ENCODE results near the gene NFAM1.
A peak's percentile ranks its signal among the peaks of the same experiment; 100 is the strongest.

The NFAM1 gene

GRCh38 chr22:42365942-42366695 lies 66.1 kb downstream of the NFAM1 start:
- in situ Hi-C loops (cut with HindIII; ENCODE audit: low pct_unique_long_range_greater_than_20kb, low sequenced_read_pairs), result no loop called here
- TF ChIP-seq JUND (IDR thresholded peaks at IDR 0.05; ENCODE audit: low read depth), result no peak
- DNase-seq (ENCODE audit: low read depth in 1 of 2, low spot score in 1 of 2), result no peak

DNA sequence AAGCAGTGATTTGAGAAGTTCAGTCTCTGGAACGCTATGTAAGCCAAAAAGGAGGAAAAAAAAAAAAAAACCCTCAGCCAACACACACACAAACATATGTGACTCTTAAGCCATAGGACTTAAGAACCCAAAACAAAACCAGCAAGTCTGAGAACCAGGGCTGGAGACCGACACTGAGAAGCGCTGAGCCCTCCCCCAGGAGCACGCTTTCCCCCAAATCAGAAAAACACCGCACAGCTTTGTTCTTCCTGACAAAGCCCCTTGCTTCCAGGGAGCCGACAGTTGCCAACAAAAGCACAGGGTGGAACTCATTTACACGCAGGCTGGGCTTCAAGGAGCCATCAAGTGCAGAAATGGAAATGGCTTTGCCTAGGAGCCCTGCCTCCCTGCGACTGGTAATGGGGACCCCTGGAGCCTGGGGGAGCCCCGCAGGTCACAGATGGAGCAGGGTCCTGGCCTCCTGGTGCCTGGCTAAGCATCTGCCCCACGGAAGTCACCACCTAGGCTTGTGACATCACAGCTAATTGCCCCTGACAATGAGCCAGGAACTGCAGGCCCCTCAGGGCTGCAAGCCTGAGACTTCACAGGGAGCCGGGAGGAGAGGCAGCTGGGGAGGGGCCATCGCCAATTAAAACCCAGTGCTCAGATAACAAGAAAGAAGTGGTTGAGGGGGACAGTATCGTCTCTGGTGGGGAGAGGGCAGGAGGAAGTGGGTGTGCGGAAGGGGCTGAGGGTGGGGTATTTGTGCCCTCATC lies 66.9 kb downstream of the NFAM1 start:
- DNase-seq (ENCODE audit: low read depth in 1 of 2, low spot score in 1 of 2), result no peak
- in situ Hi-C loops (cut with HindIII; ENCODE audit: low pct_unique_long_range_greater_than_20kb, low sequenced_read_pairs), result no loop called here
- no peak for TF ChIP-seq JUND (IDR thresholded peaks at IDR 0.05; ENCODE audit: low read depth)

GRCh38 chr22:42364604-42365110 lies 67.5 kb downstream of the NFAM1 start:
- TF ChIP-seq JUND (IDR thresholded peaks at IDR 0.05; ENCODE audit: low read depth), result no peak
- no peak for DNase-seq (ENCODE audit: low read depth in 1 of 2, low spot score in 1 of 2)
- in situ Hi-C loops (cut with HindIII; ENCODE audit: low pct_unique_long_range_greater_than_20kb, low sequenced_read_pairs), result no loop called here

DNA sequence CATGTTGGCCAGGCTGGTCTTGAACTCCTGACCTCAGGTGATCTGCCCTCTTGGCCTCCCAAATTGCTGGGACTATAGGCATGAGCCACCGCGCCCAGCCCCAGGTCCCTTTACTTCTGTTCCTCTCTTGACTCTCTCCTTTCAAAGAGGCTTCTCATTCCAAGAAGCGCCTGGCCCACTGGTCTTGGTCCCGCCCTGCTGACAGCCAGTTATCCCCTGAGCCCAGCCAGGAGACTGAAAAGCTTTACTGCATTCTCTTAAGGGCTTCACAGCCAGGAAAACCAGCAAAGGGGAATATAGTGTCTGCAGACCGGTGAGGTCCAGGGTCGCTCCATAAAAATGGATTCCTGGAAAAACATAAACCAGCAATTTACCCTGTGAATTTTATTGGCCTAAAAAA lies 68.3 kb downstream of the NFAM1 start:
- in situ Hi-C loops (cut with HindIII; ENCODE audit: low pct_unique_long_range_greater_than_20kb, low sequenced_read_pairs), result no loop called here
- no peak for TF ChIP-seq JUND (IDR thresholded peaks at IDR 0.05; ENCODE audit: low read depth)

DNA sequence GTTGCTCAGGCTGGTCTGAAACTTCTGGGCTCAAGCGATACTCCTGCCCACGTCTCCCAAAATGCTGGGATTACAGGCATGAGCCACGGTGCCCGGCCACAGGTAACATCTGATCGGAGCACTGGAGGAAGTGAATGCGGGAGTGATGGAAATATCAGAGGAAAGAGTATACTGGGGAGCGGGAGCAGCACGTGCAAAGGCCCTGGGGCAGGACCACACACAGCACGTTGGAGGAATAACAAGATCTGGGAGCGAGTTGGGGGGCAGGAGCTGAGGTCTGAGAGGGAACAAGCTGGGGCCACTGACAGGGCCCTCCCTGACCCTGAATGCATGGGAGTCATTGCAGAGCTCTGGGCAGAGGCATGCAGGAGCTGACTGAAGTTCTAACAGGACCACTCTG lies 70.7 kb downstream of the NFAM1 start:
- in situ Hi-C loops (cut with HindIII; ENCODE audit: low pct_unique_long_range_greater_than_20kb, low sequenced_read_pairs), result no loop called here
- no peak for TF ChIP-seq JUND (IDR thresholded peaks at IDR 0.05; ENCODE audit: low read depth)
- no peak for DNase-seq (ENCODE audit: low read depth in 1 of 2, low spot score in 1 of 2)

More for the DNA sequence above, 68.3 kb downstream of the NFAM1 start:
- no peak for DNase-seq (ENCODE audit: low read depth in 1 of 2, low spot score in 1 of 2)

DNA sequence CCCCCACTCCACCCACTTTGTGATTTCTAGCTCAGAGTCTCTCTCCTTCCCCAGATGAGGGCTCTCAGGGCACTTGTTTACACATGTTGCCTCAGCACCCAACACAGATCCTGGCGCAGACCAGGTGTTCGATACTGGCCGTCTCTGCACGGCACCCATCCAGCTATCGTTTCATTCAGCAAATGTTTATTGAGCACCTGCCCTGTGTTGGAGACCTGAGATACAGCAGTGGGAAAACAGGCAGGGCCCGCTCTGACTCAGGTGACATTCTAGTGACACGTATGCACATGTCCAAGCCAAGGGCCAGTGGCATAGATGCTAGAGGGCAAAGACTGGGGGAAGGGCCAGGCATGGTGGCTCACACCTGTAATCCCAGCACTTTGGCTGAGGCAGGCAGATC lies 71.9 kb downstream of the NFAM1 start:
- no peak for DNase-seq (ENCODE audit: low read depth in 1 of 2, low spot score in 1 of 2)
- in situ Hi-C loops (cut with HindIII; ENCODE audit: low pct_unique_long_range_greater_than_20kb, low sequenced_read_pairs), result no loop called here
- TF ChIP-seq JUND (IDR thresholded peaks at IDR 0.05; ENCODE audit: low read depth), result no peak

GRCh38 chr22:42358643-42359558 lies 73.3 kb downstream of the NFAM1 start:
- in situ Hi-C loops (cut with HindIII; ENCODE audit: low pct_unique_long_range_greater_than_20kb, low sequenced_read_pairs), result no loop called here
- DNase-seq (ENCODE audit: low read depth in 1 of 2, low spot score in 1 of 2), result no peak
- TF ChIP-seq JUND (IDR thresholded peaks at IDR 0.05; ENCODE audit: low read depth), result no peak

- in situ Hi-C loops (cut with HindIII; ENCODE audit: low pct_unique_long_range_greater_than_20kb, low sequenced_read_pairs), result no loop called here
- peak; percentile 75 to 78 for DNase-seq (ENCODE audit: low read depth in 1 of 2, low spot score in 1 of 2)
- no peak for TF ChIP-seq JUND (IDR thresholded peaks at IDR 0.05; ENCODE audit: low read depth)
Measured at GRCh38 chr22:42357634-42358296, 74.4 kb downstream of the NFAM1 start.

DNA sequence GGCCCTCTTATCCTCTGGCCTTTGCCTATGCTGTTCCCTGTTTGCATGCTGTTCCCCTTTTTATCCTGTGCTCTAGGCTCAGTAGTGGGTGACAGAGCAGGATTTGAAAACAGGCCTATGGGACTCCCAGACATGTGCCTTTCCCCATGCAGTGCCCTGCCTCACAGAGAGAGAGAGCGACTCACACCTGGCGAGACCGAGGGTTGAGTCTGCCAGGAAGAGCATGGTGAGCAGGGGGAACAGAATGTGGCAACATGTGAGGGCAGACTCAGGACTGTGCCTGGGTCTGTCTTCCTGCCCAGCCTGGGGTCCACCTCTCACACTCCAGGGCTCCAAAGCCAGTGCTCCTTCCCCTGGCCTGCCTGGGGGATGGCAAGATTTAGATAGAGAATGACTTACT lies 75.0 kb downstream of the NFAM1 start:
- no peak for DNase-seq (ENCODE audit: low read depth in 1 of 2, low spot score in 1 of 2)
- in situ Hi-C loops (cut with HindIII; ENCODE audit: low pct_unique_long_range_greater_than_20kb, low sequenced_read_pairs), result no loop called here
- TF ChIP-seq JUND (IDR thresholded peaks at IDR 0.05; ENCODE audit: low read depth), result no peak

- no peak for TF ChIP-seq JUND (IDR thresholded peaks at IDR 0.05; ENCODE audit: low read depth)
Measured at GRCh38 chr22:42356533-42356932, 75.7 kb downstream of the NFAM1 start.

DNA sequence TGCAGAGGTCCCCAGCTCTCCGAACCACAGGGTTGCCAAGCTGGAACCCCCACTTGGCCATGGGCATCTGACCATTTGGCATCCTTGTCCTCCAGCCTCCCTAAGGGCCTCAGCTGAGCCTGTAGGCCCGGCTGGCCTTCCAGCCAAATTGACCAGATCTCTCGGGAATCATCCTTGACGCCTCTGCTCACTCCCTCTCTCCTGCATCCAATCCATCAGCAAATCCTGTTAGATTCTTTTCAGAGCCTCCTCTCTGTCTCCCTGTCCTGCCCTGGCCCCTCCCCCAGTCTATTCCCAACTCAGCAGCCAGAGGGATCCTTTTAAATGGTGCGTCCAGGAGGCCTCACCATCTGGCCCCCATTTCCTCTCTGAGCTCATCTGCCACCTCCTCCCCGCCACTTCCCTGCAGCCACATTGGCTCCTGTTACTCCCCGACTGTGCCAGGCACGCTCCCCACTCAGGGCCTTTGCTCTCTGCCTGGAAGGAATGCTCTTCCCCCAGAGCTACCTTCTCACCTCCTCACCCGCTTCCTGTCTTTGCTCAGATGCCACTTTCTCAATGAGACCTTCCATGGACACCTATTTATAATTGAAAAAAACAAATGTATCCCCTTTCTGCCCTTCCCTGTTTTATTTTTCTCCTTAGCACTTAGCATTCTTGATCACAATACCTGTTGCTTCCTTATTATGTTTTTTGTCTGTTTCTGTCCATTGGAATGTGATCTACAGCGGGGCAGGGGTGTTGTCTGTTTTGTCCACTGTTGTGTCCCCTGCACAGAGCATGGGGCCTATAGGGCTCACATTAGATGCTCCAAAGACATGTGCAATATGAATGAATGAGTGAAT lies 78.1 kb downstream of the NFAM1 start:
- no peak for TF ChIP-seq JUND (IDR thresholded peaks at IDR 0.05; ENCODE audit: low read depth)
- DNase-seq (ENCODE audit: low read depth in 1 of 2, low spot score in 1 of 2), result no peak
- in situ Hi-C loops (cut with HindIII; ENCODE audit: low pct_unique_long_range_greater_than_20kb, low sequenced_read_pairs), result no loop called here

More at GRCh38 chr22:42356533-42356932, 75.7 kb downstream of the NFAM1 start:
- in situ Hi-C loops (cut with HindIII; ENCODE audit: low pct_unique_long_range_greater_than_20kb, low sequenced_read_pairs), result no loop called here
- no peak for DNase-seq (ENCODE audit: low read depth in 1 of 2, low spot score in 1 of 2)
